SK-N-SH (cell line): ENCODE results near the gene PDGFC. TPM values are rescaled to one million over a fixed set of nuclear protein-coding genes. Genes with fewer than 3 reads are reported as not detected.
A peak's percentile ranks its signal among the peaks of the same experiment; 100 is the strongest.

ENCODE experiments used
- CTCF ChIA-PET: fragments of 300-600, 350-600 bp; formaldehyde crosslinking; extraction: SDS; loops from one replicate; lab custom pipeline; 2021; lab: Yijun Ruan, JAX
- POLR2A ChIA-PET: fragments of 350-600 bp; sonication (Branson Sonifier 250); formaldehyde crosslinking; extraction: SDS; loops from one replicate; lab custom pipeline; 2020; ENCODE audit warnings: antibody characterized with exemption, inconsistent platforms; lab: Yijun Ruan, JAX
- DNase-seq: peaks from one replicate; pipeline ENCODE4 v3.0.0; 2012
- H2AFZ ChIP-seq: fragments of 200-600 bp; sonication (generic); 2 replicates; pipeline ENCODE4 v1.8.1; 2016; ENCODE audit warnings: antibody characterized with exemption, mild to moderate bottlenecking, low read depth
- H3F3A ChIP-seq: fragments of 200-600 bp; sonication (generic); replicated peaks from 2 replicates; pipeline ENCODE3; 2016; ENCODE audit warnings: antibody characterized with exemption, mild to moderate bottlenecking; ENCODE audit not compliant: insufficient read depth
- H3K27ac ChIP-seq, 2 experiments: fragments of 200-500 bp in 1 of 2; fragments of 200-600 bp in 1 of 2; sonication (Bioruptor generic) in 1 of 2; sonication (generic), shearing (Covaris generic) in 1 of 2; 2 replicates each; pipeline versions ENCODE4 v1.5.1 to v1.6.1; 2014 to 2016; ENCODE audit warnings: low read depth in 2 of 2, inconsistent platforms in 1 of 2, low read length in 1 of 2, mild to moderate bottlenecking in 1 of 2, mixed read lengths in 1 of 2
- H3K27me3 ChIP-seq: fragments of 200-600 bp; sonication (generic), shearing (Covaris generic); 2 replicates; pipeline ENCODE4 v1.6.1; 2016; ENCODE audit warnings: mixed run types; ENCODE audit not compliant: insufficient read depth
- H3K36me3 ChIP-seq, 2 experiments: fragments of 200-500 bp in 1 of 2; fragments of 200-600 bp in 1 of 2; sonication (Bioruptor generic) in 1 of 2; sonication (generic) in 1 of 2; replicated peaks in 1 of 2; 2 replicates each; pipeline versions ENCODE3 to v1.5.1; 2014 to 2016; ENCODE audit warnings: low read length in 1 of 2, mild to moderate bottlenecking in 1 of 2; ENCODE audit not compliant: insufficient read depth in 2 of 2, control insufficient read depth in 1 of 2
- H3K4me1 ChIP-seq, 2 experiments: fragments of 200-500 bp in 1 of 2; fragments of 200-600 bp in 1 of 2; sonication (Bioruptor generic) in 1 of 2; sonication (generic), shearing (Covaris generic) in 1 of 2; 2 replicates each; pipeline versions ENCODE4 v1.5.1 to v1.6.1; 2014 to 2016; ENCODE audit warnings: low read depth in 1 of 2, low read length in 1 of 2, mixed run types in 1 of 2; ENCODE audit not compliant: insufficient read depth in 2 of 2, control insufficient read depth in 1 of 2
- H3K4me2 ChIP-seq: fragments of 200-600 bp; sonication (generic), shearing (Covaris generic); 2 replicates; pipeline ENCODE4 v1.6.1; 2017; ENCODE audit warnings: mixed run types
- H3K4me3 ChIP-seq, 2 experiments: fragments of 200-500 bp in 1 of 2; fragments of 200-600 bp in 1 of 2; sonication (Bioruptor generic) in 1 of 2; sonication (generic), shearing (Covaris generic) in 1 of 2; 2 replicates each; pipeline versions ENCODE4 v1.5.1 to v1.8.1; 2014 to 2016; ENCODE audit warnings: low read depth in 2 of 2, inconsistent platforms in 1 of 2, low read length in 1 of 2, mild to moderate bottlenecking in 1 of 2, mixed read lengths in 1 of 2, moderate library complexity in 1 of 2
- H3K79me2 ChIP-seq: fragments of 200-600 bp; sonication (generic); 2 replicates; pipeline ENCODE4 v1.8.1; 2017; ENCODE audit warnings: mild to moderate bottlenecking; ENCODE audit not compliant: insufficient read depth
- H3K9ac ChIP-seq: fragments of 200-600 bp; sonication (generic); 2 replicates; pipeline ENCODE4 v1.6.1; 2017; ENCODE audit warnings: mixed run types
- H3K9me2 ChIP-seq: fragments of 200-600 bp; sonication (generic); 2 replicates; pipeline ENCODE4 v1.6.1; 2017; ENCODE audit warnings: mixed run types
- H3K9me3 ChIP-seq: fragments of 200-600 bp; sonication (generic); 2 replicates; pipeline ENCODE4 v1.6.1; 2017; ENCODE audit warnings: mixed run types, mild to moderate bottlenecking, moderate library complexity
- H4K20me1 ChIP-seq: fragments of 200-600 bp; sonication (generic); 2 replicates; pipeline ENCODE4 v1.6.1; 2017; ENCODE audit warnings: mild to moderate bottlenecking, mixed run types; ENCODE audit not compliant: insufficient read depth
- CHD2 ChIP-seq: fragments of 150-350 bp; IDR thresholded peaks from 2 replicates; pipeline ENCODE4 v1.6.1; 2018; ENCODE audit warnings: low read length; ENCODE audit not compliant: partially characterized antibody
- ELF1 ChIP-seq: IDR thresholded peaks from 2 replicates; pipeline ENCODE4 v1.4.0; 2012
- EP300 ChIP-seq, 2 experiments: IDR thresholded peaks; 2 replicates each; pipeline versions ENCODE4 v1.4.0 to v1.6.1; 2012; ENCODE audit warnings: borderline replicate concordance in 1 of 2, low read depth in 1 of 2, low read length in 1 of 2
- EZH2phosphoT487 ChIP-seq: fragments of 200-600 bp; sonication (generic); IDR thresholded peaks from 2 replicates; pipeline ENCODE4 v1.6.1; 2017; ENCODE audit warnings: low read depth, mixed run types, mild to moderate bottlenecking, antibody characterized with exemption, moderate library complexity, borderline replicate concordance
- FOSL2 ChIP-seq: IDR thresholded peaks from 2 replicates; pipeline ENCODE4 v1.4.0; 2012; ENCODE audit warnings: low read depth, mild to moderate bottlenecking, moderate library complexity, borderline replicate concordance
- FOXJ3 ChIP-seq: sonication (generic); formaldehyde crosslinking; IDR thresholded peaks from 2 replicates; pipeline ENCODE4 v1.5.1; 2020; ENCODE audit warnings: mild to moderate bottlenecking, missing genetic modification reagents
- FOXM1 ChIP-seq: IDR thresholded peaks from 2 replicates; pipeline ENCODE4 v1.4.0; 2012; ENCODE audit warnings: low read depth, mild to moderate bottlenecking
- GABPA ChIP-seq: IDR thresholded peaks from 2 replicates; pipeline ENCODE4 v1.4.0; 2012; ENCODE audit warnings: low read depth, mild to moderate bottlenecking
- GATA2 ChIP-seq: sonication (generic); formaldehyde crosslinking; IDR thresholded peaks from 2 replicates; pipeline ENCODE4 v1.5.0; 2020; ENCODE audit warnings: mild to moderate bottlenecking, missing genetic modification reagents
- JUND ChIP-seq: IDR thresholded peaks from 2 replicates; pipeline ENCODE4 v1.4.0; 2012
- MAX ChIP-seq: IDR thresholded peaks from 2 replicates; pipeline ENCODE4 v1.4.0; 2012; ENCODE audit warnings: low read depth
- NFIC ChIP-seq: IDR thresholded peaks from 2 replicates; pipeline ENCODE4 v1.4.0; 2012; ENCODE audit warnings: borderline replicate concordance
- RAD21 ChIP-seq: IDR thresholded peaks from 2 replicates; pipeline ENCODE4 v1.6.1; 2012; ENCODE audit warnings: mild to moderate bottlenecking, low read length
- RXRA ChIP-seq: IDR thresholded peaks from 2 replicates; pipeline ENCODE4 v1.4.0; 2012; ENCODE audit warnings: low read depth, mild to moderate bottlenecking, borderline replicate concordance
- SIN3A ChIP-seq: IDR thresholded peaks from 2 replicates; pipeline ENCODE4 v1.6.1; 2012; ENCODE audit warnings: low read depth, mild to moderate bottlenecking, low read length, moderate library complexity, borderline replicate concordance
- SMC3 ChIP-seq: IDR thresholded peaks from 2 replicates; pipeline ENCODE4 v1.6.1; 2012; ENCODE audit warnings: low read depth, low read length, improper control_type of control experiment
- TCF12 ChIP-seq: IDR thresholded peaks from 2 replicates; pipeline ENCODE4 v1.4.0; 2012
- TEAD4 ChIP-seq: IDR thresholded peaks from 2 replicates; pipeline ENCODE4 v1.4.0; 2012; ENCODE audit warnings: mild to moderate bottlenecking, borderline replicate concordance; ENCODE audit not compliant: insufficient read depth
- USF2 ChIP-seq: fragments of 150-350 bp; IDR thresholded peaks from 2 replicates; pipeline ENCODE4 v1.6.1; 2017; ENCODE audit warnings: antibody characterized with exemption, low read length, low read depth, borderline replicate concordance
- YY1 ChIP-seq: IDR thresholded peaks from 2 replicates; pipeline ENCODE4 v1.4.0; 2012; ENCODE audit warnings: low read depth, mild to moderate bottlenecking
- WGBS: methylation state at CpG from one replicate; pipeline ENCODE4 v1.1.6; 2017; ENCODE audit warnings: low lambda C conversion rate; 5-methylcytosine and 5-hydroxymethylcytosine counted together
- polyA plus RNA-seq, 3 experiments: library from polyadenylated mRNA; depleted of rRNA; stranded (reverse); fragments of >200 nt; gene quantifications; 2 replicates each; pipeline ENCODE4 v1.2.3, GENCODE V29; 2012
- TF ChIP-seq, protein P1 (sequence below): IDR thresholded peaks from 2 replicates; pipeline ENCODE4 v1.4.0; 2012; ENCODE audit warnings: low read depth, borderline replicate concordance
- TF ChIP-seq, protein P2 (sequence below): IDR thresholded peaks from 2 replicates; pipeline ENCODE4 v1.6.1; 2012; ENCODE audit warnings: mild to moderate bottlenecking, low read depth, low read length, moderate library complexity

Gene PDGFC
- polyA plus RNA-seq, 1 of the 3 experiments (the other 2 are of a cell fraction), result 29.8 TPM

GRCh38 chr4:156962528-156962974 is 9.0 kb downstream of the PDGFC start:
- Histone ChIP-seq H4K20me1 (no peaks in the 10 kb centered on the region), H3K79me2 (peaks cover 100% of the 10 kb centered on the region), H3K4me2 (peak overlapping the region; percentile 66), H3K36me3 (peaks cover 0 to 2% of the 10 kb centered on the region in 2 experiments), H3K27ac (peak overlapping the region; percentile 63; a peak in 3 of 4 replicates), H3K9me2 (no peaks in the 10 kb centered on the region), H3F3A (peaks cover 7% of the 10 kb centered on the region), H3K4me1 (peaks cover 0 to 67% of the 10 kb centered on the region in 2 experiments; a peak in 3 of 4 replicates), H3K4me3 (no peak overlapping the region), H3K9me3 (no peaks in the 10 kb centered on the region), H3K27me3 (no peaks in the 10 kb centered on the region), H3K9ac (0 out of 2 replicates have a peak overlapping the region, but pooled peaks have one; percentile 7), H2AFZ (no peak overlapping the region)
- TF ChIP-seq ELF1 (no peak), GABPA (no peak), JUND (0 out of 2 replicates have a peak, but pooled peaks have one; percentile 33), YY1 (no peak), FOXJ3 (CRISPR knock-in tag) (no peak), RXRA (no peak), RAD21 (no peak), USF2 (no peak), MAX (peak; percentile 73; the same call in 1 of the 2 replicates), EP300 (IDR thresholded peaks at IDR 0.05; ENCODE audit: borderline replicate concordance in 1 of 2, low read depth in 1 of 2, low read length in 1 of 2) (peak in 1 of 2 experiments; percentile 20; a peak in 1 of 4 replicates), SIN3A (no peak; the same call in 1 of the 2 replicates), CHD2 (no peak), SMC3 (no peak), TEAD4 (no peak; the same call in 1 of the 2 replicates), FOXM1 (no peak), EZH2phosphoT487 (no peak), GATA2 (CRISPR knock-in tag) (no peak), FOSL2 (peak; percentile 45; the same call in 1 of the 2 replicates), NFIC (0 out of 2 replicates have a peak, but pooled peaks have one; percentile 11), TCF12 (peak; percentile 73)
- TF ChIP-seq, protein P1, sequence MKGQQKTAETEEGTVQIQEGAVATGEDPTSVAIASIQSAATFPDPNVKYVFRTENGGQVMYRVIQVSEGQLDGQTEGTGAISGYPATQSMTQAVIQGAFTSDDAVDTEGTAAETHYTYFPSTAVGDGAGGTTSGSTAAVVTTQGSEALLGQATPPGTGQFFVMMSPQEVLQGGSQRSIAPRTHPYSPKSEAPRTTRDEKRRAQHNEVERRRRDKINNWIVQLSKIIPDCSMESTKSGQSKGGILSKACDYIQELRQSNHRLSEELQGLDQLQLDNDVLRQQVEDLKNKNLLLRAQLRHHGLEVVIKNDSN, result 0 out of 2 replicates have a peak, but pooled peaks have one; percentile 24
- TF ChIP-seq, protein P2, sequence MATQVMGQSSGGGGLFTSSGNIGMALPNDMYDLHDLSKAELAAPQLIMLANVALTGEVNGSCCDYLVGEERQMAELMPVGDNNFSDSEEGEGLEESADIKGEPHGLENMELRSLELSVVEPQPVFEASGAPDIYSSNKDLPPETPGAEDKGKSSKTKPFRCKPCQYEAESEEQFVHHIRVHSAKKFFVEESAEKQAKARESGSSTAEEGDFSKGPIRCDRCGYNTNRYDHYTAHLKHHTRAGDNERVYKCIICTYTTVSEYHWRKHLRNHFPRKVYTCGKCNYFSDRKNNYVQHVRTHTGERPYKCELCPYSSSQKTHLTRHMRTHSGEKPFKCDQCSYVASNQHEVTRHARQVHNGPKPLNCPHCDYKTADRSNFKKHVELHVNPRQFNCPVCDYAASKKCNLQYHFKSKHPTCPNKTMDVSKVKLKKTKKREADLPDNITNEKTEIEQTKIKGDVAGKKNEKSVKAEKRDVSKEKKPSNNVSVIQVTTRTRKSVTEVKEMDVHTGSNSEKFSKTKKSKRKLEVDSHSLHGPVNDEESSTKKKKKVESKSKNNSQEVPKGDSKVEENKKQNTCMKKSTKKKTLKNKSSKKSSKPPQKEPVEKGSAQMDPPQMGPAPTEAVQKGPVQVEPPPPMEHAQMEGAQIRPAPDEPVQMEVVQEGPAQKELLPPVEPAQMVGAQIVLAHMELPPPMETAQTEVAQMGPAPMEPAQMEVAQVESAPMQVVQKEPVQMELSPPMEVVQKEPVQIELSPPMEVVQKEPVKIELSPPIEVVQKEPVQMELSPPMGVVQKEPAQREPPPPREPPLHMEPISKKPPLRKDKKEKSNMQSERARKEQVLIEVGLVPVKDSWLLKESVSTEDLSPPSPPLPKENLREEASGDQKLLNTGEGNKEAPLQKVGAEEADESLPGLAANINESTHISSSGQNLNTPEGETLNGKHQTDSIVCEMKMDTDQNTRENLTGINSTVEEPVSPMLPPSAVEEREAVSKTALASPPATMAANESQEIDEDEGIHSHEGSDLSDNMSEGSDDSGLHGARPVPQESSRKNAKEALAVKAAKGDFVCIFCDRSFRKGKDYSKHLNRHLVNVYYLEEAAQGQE, result no peak
- DNase-seq, result no peak
- POLR2A ChIA-PET, result no interaction called here
- CTCF ChIA-PET, result interaction anchor here (1.5 kb wide), 1 partner anchor 83 kb away, joined by 4 read pairs; no protein-coding TSS in a partner anchor
- WGBS, result 31% methylated on average over 3 of the region's 3 CpGs
